ENCODE measurements around the gene NDUFAF8. TPM values are rescaled to one million over a fixed set of nuclear protein-coding genes. Genes with fewer than 3 reads are reported as not detected.
A peak's percentile ranks its signal among the peaks of the same experiment; 100 is the strongest.

NDUFAF8 gene
- total RNA-seq, 1 donor from 2014 or later = 39.7 TPM

GRCh38 chr17:81238490-81238814 lies 666 bp upstream of the NDUFAF8 start:
- H3K27ac Mint-ChIP-seq (ENCODE audit: unreplicated experiment) = no peak overlapping the region
- TF ChIP-seq, protein P1, sequence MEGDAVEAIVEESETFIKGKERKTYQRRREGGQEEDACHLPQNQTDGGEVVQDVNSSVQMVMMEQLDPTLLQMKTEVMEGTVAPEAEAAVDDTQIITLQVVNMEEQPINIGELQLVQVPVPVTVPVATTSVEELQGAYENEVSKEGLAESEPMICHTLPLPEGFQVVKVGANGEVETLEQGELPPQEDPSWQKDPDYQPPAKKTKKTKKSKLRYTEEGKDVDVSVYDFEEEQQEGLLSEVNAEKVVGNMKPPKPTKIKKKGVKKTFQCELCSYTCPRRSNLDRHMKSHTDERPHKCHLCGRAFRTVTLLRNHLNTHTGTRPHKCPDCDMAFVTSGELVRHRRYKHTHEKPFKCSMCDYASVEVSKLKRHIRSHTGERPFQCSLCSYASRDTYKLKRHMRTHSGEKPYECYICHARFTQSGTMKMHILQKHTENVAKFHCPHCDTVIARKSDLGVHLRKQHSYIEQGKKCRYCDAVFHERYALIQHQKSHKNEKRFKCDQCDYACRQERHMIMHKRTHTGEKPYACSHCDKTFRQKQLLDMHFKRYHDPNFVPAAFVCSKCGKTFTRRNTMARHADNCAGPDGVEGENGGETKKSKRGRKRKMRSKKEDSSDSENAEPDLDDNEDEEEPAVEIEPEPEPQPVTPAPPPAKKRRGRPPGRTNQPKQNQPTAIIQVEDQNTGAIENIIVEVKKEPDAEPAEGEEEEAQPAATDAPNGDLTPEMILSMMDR (IDR thresholded peaks at IDR 0.05) = no peak
- H3K27me3 Mint-ChIP-seq (ENCODE audit: low read depth) = no peaks in the 10 kb centered on the region
- no peaks in the 10 kb centered on the region for H3K9me3 Mint-ChIP-seq (ENCODE audit: low read depth)
- DNase-seq (ENCODE audit: low spot score) = no peak
- peaks cover 24% of the 10 kb centered on the region for H3K4me1 Mint-ChIP-seq (ENCODE audit: low read depth)
- H3K4me3 Mint-ChIP-seq (ENCODE audit: unreplicated experiment) = peak overlapping the region; percentile 72
- no peaks in the 10 kb centered on the region for H3K36me3 Mint-ChIP-seq (ENCODE audit: low read depth)

- H3K36me3 Mint-ChIP-seq (ENCODE audit: low read depth) = peaks cover 1% of the 10 kb centered on the region
- TF ChIP-seq, protein P1 (IDR thresholded peaks at IDR 0.05) = no peak
- H3K27ac Mint-ChIP-seq (ENCODE audit: unreplicated experiment) = peak overlapping the region; percentile 96
- no peaks in the 10 kb centered on the region for H3K27me3 Mint-ChIP-seq (ENCODE audit: low read depth)
- no peak for DNase-seq (ENCODE audit: low spot score)
- no peaks in the 10 kb centered on the region for H3K9me3 Mint-ChIP-seq (ENCODE audit: low read depth)
- peak overlapping the region; percentile 91 for H3K4me3 Mint-ChIP-seq (ENCODE audit: unreplicated experiment)
- H3K4me1 Mint-ChIP-seq (ENCODE audit: low read depth) = peaks cover 28% of the 10 kb centered on the region
Observed at GRCh38 chr17:81239714-81240555, 817 bp downstream of the NDUFAF8 start.

GRCh38 chr17:81240761-81241160 lies 1.6 kb downstream of the NDUFAF8 start:
- TF ChIP-seq, protein P1 (IDR thresholded peaks at IDR 0.05) = no peak
- no peak for DNase-seq (ENCODE audit: low spot score)
- Mint-ChIP-seq H3K4me1 (ENCODE audit: low read depth) (peaks cover 29% of the 10 kb centered on the region), H3K27ac (ENCODE audit: unreplicated experiment) (no peak overlapping the region), H3K27me3 (ENCODE audit: low read depth) (no peaks in the 10 kb centered on the region), H3K36me3 (ENCODE audit: low read depth) (peaks cover 1% of the 10 kb centered on the region), H3K4me3 (ENCODE audit: unreplicated experiment) (peak overlapping the region; percentile 91), H3K9me3 (ENCODE audit: low read depth) (no peaks in the 10 kb centered on the region)

- Mint-ChIP-seq H3K4me1 (ENCODE audit: low read depth) (peaks cover 29% of the 10 kb centered on the region), H3K27ac (ENCODE audit: unreplicated experiment) (no peak overlapping the region), H3K4me3 (ENCODE audit: unreplicated experiment) (no peak overlapping the region), H3K9me3 (ENCODE audit: low read depth) (no peaks in the 10 kb centered on the region), H3K36me3 (ENCODE audit: low read depth) (peaks cover 1% of the 10 kb centered on the region), H3K27me3 (ENCODE audit: low read depth) (no peaks in the 10 kb centered on the region)
- DNase-seq (ENCODE audit: low spot score) = no peak
- TF ChIP-seq, protein P1 (IDR thresholded peaks at IDR 0.05) = no peak
Observed at GRCh38 chr17:81241203-81241602, 2.1 kb downstream of the NDUFAF8 start.

DNA sequence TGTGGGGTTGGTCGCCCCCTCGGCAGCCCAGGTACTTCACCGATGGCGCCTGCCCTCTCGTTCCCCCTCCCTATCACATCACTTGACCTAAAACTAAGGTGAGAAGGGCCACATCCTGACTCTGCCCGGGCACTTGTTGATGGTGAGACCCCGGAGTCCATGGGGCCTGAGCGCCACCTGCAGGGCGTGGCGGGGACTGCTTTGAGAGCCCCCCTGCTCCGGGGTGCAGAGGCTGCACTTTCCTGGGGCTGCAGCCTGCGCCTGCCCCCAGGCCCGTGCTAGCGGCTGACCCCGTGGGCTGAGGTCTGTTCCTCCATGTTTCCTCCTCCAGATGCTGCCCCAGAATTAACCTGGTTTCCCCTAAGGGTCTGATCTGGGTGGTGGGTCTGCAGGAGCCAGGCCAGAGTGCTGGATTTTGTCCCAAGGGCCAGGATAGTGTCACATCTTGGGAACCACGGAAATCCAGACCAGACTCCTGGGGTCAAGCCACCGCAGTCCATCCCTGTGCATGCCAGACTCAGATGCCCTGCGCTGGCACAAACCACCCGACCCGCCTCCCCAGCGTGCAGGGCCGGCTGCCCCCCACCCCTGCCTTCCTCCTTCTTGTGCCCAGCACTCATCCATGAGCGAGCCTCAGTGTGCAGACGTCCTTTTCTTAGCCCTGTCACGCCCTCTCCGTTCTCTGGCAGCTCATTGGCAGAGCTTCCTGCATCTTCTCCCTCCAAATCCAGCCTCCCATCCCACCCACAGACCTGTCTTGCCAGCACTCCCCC lies 2.7 kb downstream of the NDUFAF8 start:
- H3K4me1 Mint-ChIP-seq (ENCODE audit: low read depth) = peaks cover 29% of the 10 kb centered on the region
- TF ChIP-seq, protein P1 (IDR thresholded peaks at IDR 0.05) = peak; percentile 82
- H3K27ac Mint-ChIP-seq (ENCODE audit: unreplicated experiment) = peak overlapping the region; percentile 54
- H3K27me3 Mint-ChIP-seq (ENCODE audit: low read depth) = no peaks in the 10 kb centered on the region
- H3K9me3 Mint-ChIP-seq (ENCODE audit: low read depth) = no peaks in the 10 kb centered on the region
- no peak overlapping the region for H3K4me3 Mint-ChIP-seq (ENCODE audit: unreplicated experiment)
- no peak for DNase-seq (ENCODE audit: low spot score)
- peaks cover 1% of the 10 kb centered on the region for H3K36me3 Mint-ChIP-seq (ENCODE audit: low read depth)

All from chondrocyte (in vitro differentiated cells).